GM18867 (cell line): Measurements from ENCODE around the gene NUDCD3.

Experiments
- ATAC-seq: cut with Tn5 transposase; IDR thresholded peaks from one replicate; pipeline ENCODE4 v1.9.1; 2021; ENCODE audit warnings: mild to moderate bottlenecking, moderate library complexity; ENCODE audit not compliant: unreplicated experiment

Gene NUDCD3

GRCh38 chr7:44372560-44373417, 117.7 kb downstream of the NUDCD3 start:
- ATAC-seq: no peak

GRCh38 chr7:44368885-44369284, 121.6 kb downstream of the NUDCD3 start:
- ATAC-seq: no peak

GRCh38 chr7:44368455-44368854, 122.0 kb downstream of the NUDCD3 start:
- no peak for ATAC-seq

GRCh38 chr7:44367475-44368043, 122.9 kb downstream of the NUDCD3 start:
- ATAC-seq: no peak

GRCh38 chr7:44366986-44367385, 123.5 kb downstream of the NUDCD3 start:
- no peak for ATAC-seq

- ATAC-seq: no peak
Measured at GRCh38 chr7:44353668-44354067, 136.8 kb downstream of the NUDCD3 start.

- ATAC-seq: no peak
Measured at GRCh38 chr7:44348851-44349781, 141.3 kb downstream of the NUDCD3 start.

- no peak for ATAC-seq
Measured at GRCh38 chr7:44348300-44348699, 142.2 kb downstream of the NUDCD3 start.

- no peak for ATAC-seq
Measured at GRCh38 chr7:44347546-44348114, 142.8 kb downstream of the NUDCD3 start.

- no peak for ATAC-seq
Measured at GRCh38 chr7:44346063-44346462, 144.4 kb downstream of the NUDCD3 start.

- no peak for ATAC-seq
Measured at GRCh38 chr7:44341401-44341800, 149.1 kb downstream of the NUDCD3 start.

GRCh38 chr7:44338600-44338999, 151.9 kb downstream of the NUDCD3 start:
- ATAC-seq: no peak

GRCh38 chr7:44336491-44336890, 154.0 kb downstream of the NUDCD3 start:
- no peak for ATAC-seq

GRCh38 chr7:44335184-44335583, 155.3 kb downstream of the NUDCD3 start:
- no peak for ATAC-seq

- no peak for ATAC-seq
Measured at GRCh38 chr7:44334734-44335097, 155.7 kb downstream of the NUDCD3 start.

- no peak for ATAC-seq
Measured at GRCh38 chr7:44333911-44334733, 156.3 kb downstream of the NUDCD3 start.

GRCh38 chr7:44331682-44332081, 158.8 kb downstream of the NUDCD3 start:
- ATAC-seq: no peak

GRCh38 chr7:44330331-44330730, 160.1 kb downstream of the NUDCD3 start:
- ATAC-seq: no peak

GRCh38 chr7:44329888-44330287, 160.6 kb downstream of the NUDCD3 start:
- no peak for ATAC-seq
